ENCODE measurements around the gene KREMEN2.

The KREMEN2 gene

GRCh38 chr16:2952679-2953078 is 11.4 kb upstream of the KREMEN2 start:
- Histone ChIP-seq H3K9ac (ENCODE audit: low read length) (no peak overlapping the region), H3K4me3 (ENCODE audit: low read length) (no peak overlapping the region), H3K4me2 (ENCODE audit: low read length) (no peak overlapping the region), H3K9me3 (ENCODE audit: insufficient read depth, low read length) (no peaks in the 10 kb centered on the region), H3K27ac (ENCODE audit: low read length) (no peak overlapping the region), H2AFZ (ENCODE audit: low read depth, low read length) (no peak overlapping the region), H3K4me1 (ENCODE audit: low read length) (peaks cover 32% of the 10 kb centered on the region), H3K79me2 (ENCODE audit: low read length) (no peaks in the 10 kb centered on the region), H3K36me3 (replicated peaks; ENCODE audit: low read depth, low read length) (no peaks in the 10 kb centered on the region), H3K27me3 (ENCODE audit: low read depth, low read length) (peaks cover 3% of the 10 kb centered on the region; the same call in 1 of the 2 replicates), H4K20me1 (ENCODE audit: insufficient read depth, low read length) (no peaks in the 10 kb centered on the region)
- no peak for TF ChIP-seq EZH2phosphoT487 (IDR thresholded peaks at IDR 0.05; ENCODE audit: low read depth)
- TF ChIP-seq CTCF (IDR thresholded peaks at IDR 0.05; ENCODE audit: low read depth, low read length), result no peak

- Histone ChIP-seq H3K79me2 (ENCODE audit: low read length) (no peaks in the 10 kb centered on the region), H3K9ac (ENCODE audit: low read length) (no peak overlapping the region), H3K4me1 (ENCODE audit: low read length) (peaks cover 36% of the 10 kb centered on the region), H2AFZ (ENCODE audit: low read depth, low read length) (no peak overlapping the region), H3K9me3 (ENCODE audit: insufficient read depth, low read length) (no peaks in the 10 kb centered on the region), H3K36me3 (replicated peaks; ENCODE audit: low read depth, low read length) (no peaks in the 10 kb centered on the region), H4K20me1 (ENCODE audit: insufficient read depth, low read length) (no peaks in the 10 kb centered on the region), H3K4me3 (ENCODE audit: low read length) (no peak overlapping the region), H3K27me3 (ENCODE audit: low read depth, low read length) (peaks cover 3% of the 10 kb centered on the region; the same call in 1 of the 2 replicates), H3K4me2 (ENCODE audit: low read length) (peak overlapping the region; percentile 39), H3K27ac (ENCODE audit: low read length) (no peak overlapping the region)
- TF ChIP-seq CTCF (IDR thresholded peaks at IDR 0.05; ENCODE audit: low read depth, low read length), result no peak
- TF ChIP-seq EZH2phosphoT487 (IDR thresholded peaks at IDR 0.05; ENCODE audit: low read depth), result no peak
Measured at GRCh38 chr16:2953706-2954627, 10.1 kb upstream of the KREMEN2 start.

GRCh38 chr16:2954656-2955381 is 9.3 kb upstream of the KREMEN2 start:
- no peak overlapping the region for H3K4me3 ChIP-seq (ENCODE audit: low read length)
- no peak overlapping the region for H3K9ac ChIP-seq (ENCODE audit: low read length)
- no peak for TF ChIP-seq CTCF (IDR thresholded peaks at IDR 0.05; ENCODE audit: low read depth, low read length)
- no peak for TF ChIP-seq EZH2phosphoT487 (IDR thresholded peaks at IDR 0.05; ENCODE audit: low read depth)
- peak overlapping the region; percentile 39 for H3K4me2 ChIP-seq (ENCODE audit: low read length)
- peaks cover 44% of the 10 kb centered on the region for H3K4me1 ChIP-seq (ENCODE audit: low read length)
- no peak overlapping the region for H2AFZ ChIP-seq (ENCODE audit: low read depth, low read length)
- no peaks in the 10 kb centered on the region for H3K79me2 ChIP-seq (ENCODE audit: low read length)
- H3K27me3 ChIP-seq (ENCODE audit: low read depth, low read length), result peaks cover 3% of the 10 kb centered on the region; the same call in 1 of the 2 replicates
- no peaks in the 10 kb centered on the region for H3K36me3 ChIP-seq (replicated peaks; ENCODE audit: low read depth, low read length)
- H4K20me1 ChIP-seq (ENCODE audit: insufficient read depth, low read length), result no peaks in the 10 kb centered on the region
- H3K9me3 ChIP-seq (ENCODE audit: insufficient read depth, low read length), result no peaks in the 10 kb centered on the region
- no peak overlapping the region for H3K27ac ChIP-seq (ENCODE audit: low read length)

GRCh38 chr16:2955438-2955778 is 8.7 kb upstream of the KREMEN2 start:
- no peak overlapping the region for H2AFZ ChIP-seq (ENCODE audit: low read depth, low read length)
- H3K79me2 ChIP-seq (ENCODE audit: low read length), result no peaks in the 10 kb centered on the region
- peak overlapping the region; percentile 40 for H3K4me2 ChIP-seq (ENCODE audit: low read length)
- H3K9me3 ChIP-seq (ENCODE audit: insufficient read depth, low read length), result no peaks in the 10 kb centered on the region
- peaks cover 3% of the 10 kb centered on the region; the same call in 1 of the 2 replicates for H3K27me3 ChIP-seq (ENCODE audit: low read depth, low read length)
- no peaks in the 10 kb centered on the region for H3K36me3 ChIP-seq (replicated peaks; ENCODE audit: low read depth, low read length)
- no peak overlapping the region for H3K4me3 ChIP-seq (ENCODE audit: low read length)
- H3K9ac ChIP-seq (ENCODE audit: low read length), result no peak overlapping the region
- TF ChIP-seq EZH2phosphoT487 (IDR thresholded peaks at IDR 0.05; ENCODE audit: low read depth) (no peak), CTCF (IDR thresholded peaks at IDR 0.05; ENCODE audit: low read depth, low read length) (no peak)
- H3K4me1 ChIP-seq (ENCODE audit: low read length), result peaks cover 50% of the 10 kb centered on the region
- H4K20me1 ChIP-seq (ENCODE audit: insufficient read depth, low read length), result no peaks in the 10 kb centered on the region
- no peak overlapping the region for H3K27ac ChIP-seq (ENCODE audit: low read length)
